Suppressor macrophage treated with lipopolysaccharide for 1 hour (primary cell): ENCODE data around the gene CADPS.

Experiments
- DNase-seq, 3 donors: peaks; one replicate each; pipeline ENCODE4 v3.0.0-alpha.2; 2020 to 2022

Gene CADPS

GRCh38 chr3:62405135-62405534 is 470.1 kb downstream of the CADPS start:
- DNase-seq = no peak

GRCh38 chr3:62404321-62404720 is 470.9 kb downstream of the CADPS start:
- no peak for DNase-seq

DNA sequence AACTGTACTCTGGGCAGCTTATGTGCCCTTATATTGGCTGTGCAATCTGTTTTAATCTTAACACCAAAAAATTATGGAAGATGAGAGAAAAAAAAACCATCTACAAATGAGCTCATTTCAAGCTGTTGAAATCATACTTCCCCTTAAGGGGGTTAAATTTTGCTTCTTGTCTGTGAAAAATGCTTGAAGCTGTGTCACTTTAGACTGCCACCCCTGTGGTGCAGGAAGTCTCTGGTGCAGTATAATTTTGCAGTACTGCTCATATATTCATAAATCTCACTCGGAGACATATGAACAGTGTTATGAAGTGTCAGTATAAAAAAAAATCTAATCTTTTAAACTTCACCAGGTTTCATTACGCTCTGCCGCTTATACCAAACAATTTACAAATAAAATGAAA is 471.5 kb downstream of the CADPS start:
- DNase-seq = no peak

DNA sequence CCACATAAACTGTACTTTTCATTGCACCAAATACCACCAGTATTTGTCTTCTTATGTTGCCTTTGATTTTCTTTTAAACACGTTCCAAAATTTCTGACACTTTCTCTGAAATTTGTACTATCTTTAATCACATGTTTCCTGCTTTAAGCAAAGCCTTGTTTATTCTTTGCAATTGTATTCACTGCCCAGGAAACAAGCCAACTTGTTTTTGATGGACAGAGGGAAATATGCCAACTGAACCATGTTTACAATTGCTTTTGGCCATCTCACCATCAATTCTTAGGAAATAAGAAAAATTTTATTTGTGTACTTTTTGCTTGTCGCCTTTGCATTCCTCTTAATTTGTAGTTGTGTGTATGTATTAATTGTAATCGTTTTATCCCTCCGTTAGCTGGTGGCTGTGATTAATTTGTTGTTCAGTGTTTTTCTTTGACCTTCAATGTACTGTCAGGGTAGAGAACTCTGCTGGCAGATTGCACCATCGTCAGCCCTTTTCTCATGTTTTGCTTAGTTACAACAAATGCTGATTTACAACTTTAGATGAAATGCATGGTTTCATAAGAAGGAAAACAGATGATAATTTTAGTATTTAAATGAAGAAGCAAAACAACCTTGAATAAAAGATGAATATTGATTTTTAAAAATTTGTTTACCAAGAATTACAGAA is 482.5 kb downstream of the CADPS start:
- DNase-seq = no peak

GRCh38 chr3:62387251-62387650 is 488.0 kb downstream of the CADPS start:
- DNase-seq = no peak

DNA sequence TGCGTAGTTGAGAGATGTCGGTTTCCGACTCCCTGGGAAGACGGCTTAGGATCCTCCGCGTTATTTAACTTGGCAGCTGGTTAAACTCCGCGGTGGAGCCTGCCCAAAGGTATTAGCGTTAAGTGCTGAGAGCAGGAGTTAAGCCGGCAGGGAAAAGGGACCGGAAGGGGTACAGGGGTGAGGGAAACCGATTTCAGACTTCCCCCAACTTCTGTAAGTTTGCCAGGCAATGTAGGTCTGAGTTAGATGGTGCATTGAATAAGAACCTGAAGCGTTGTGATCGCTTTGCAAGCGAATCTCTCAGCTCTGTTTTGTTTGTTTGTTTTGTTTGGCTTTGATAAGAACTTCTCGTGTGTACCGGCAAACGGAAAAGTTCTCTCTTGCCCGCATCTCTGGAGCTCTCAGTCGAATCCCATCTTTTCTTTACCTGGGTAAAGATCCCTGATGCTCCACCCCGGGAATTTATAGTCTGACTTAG is 495.9 kb downstream of the CADPS start:
- DNase-seq = no peak

- no peak for DNase-seq
Measured at GRCh38 chr3:62378921-62379320, 496.3 kb downstream of the CADPS start.

GRCh38 chr3:62378311-62378789 is 496.9 kb downstream of the CADPS start:
- no peak for DNase-seq

DNA sequence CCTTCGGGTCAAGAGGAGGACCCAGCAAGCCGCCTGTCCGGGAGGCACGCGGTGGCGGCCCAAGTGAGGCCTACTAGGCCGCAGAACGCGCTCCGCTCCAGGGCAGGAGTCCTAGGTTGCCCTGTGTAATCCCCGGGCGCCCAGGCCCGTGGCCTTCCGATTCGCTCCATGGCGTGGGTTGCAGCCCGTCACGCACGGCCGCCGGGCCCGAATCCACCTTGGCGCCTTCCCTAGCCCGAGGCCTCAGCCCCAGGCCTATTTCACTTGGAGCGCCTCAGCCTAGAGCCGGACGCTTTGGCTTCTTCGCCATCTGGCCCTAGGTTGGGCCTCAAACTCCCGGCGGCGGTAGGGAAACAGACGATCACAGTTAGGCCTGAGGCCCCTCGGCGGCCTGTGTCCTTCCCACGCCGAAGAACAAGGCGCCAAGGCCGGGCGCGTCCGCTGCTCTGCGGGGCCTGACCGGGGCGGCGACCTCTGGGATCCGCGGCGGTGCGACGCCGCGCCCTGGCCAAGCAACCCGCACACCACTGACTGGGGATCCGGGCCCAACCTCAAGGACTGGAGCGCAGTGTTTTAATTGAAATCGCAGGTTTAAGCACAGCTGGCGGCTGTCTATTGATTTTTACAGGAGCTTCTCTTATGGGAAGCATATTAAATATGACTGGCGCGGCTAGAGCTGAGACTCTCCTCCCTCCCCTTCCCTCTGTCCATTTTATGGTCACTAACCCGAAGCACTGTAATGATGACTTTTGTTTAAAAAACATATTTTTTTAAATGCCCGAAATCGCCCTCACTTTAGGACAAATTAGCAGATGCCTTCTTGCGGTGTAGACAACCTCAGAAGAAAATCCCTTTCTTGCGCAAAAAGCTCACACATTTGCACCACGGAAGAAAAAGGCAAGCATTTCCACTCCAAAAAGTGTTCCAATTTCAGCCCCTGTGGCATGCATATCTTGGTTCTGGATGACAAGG is 498.0 kb downstream of the CADPS start:
- no peak for DNase-seq

DNA sequence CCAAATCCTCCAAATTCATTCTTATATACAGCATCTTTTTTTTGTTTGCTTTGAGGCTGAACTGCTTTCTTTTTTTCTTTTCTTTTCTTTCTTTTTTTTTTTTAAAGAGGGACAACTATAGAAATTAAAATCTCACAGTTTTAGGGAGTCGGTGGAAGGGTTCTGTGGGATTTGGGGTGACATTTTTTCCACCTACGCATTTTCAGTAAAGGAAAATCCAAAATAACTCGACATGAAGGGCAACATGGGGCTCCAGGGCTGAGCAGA is 498.8 kb downstream of the CADPS start:
- DNase-seq = no peak

GRCh38 chr3:62375655-62376453 is 499.4 kb downstream of the CADPS start:
- no peak for DNase-seq

DNA sequence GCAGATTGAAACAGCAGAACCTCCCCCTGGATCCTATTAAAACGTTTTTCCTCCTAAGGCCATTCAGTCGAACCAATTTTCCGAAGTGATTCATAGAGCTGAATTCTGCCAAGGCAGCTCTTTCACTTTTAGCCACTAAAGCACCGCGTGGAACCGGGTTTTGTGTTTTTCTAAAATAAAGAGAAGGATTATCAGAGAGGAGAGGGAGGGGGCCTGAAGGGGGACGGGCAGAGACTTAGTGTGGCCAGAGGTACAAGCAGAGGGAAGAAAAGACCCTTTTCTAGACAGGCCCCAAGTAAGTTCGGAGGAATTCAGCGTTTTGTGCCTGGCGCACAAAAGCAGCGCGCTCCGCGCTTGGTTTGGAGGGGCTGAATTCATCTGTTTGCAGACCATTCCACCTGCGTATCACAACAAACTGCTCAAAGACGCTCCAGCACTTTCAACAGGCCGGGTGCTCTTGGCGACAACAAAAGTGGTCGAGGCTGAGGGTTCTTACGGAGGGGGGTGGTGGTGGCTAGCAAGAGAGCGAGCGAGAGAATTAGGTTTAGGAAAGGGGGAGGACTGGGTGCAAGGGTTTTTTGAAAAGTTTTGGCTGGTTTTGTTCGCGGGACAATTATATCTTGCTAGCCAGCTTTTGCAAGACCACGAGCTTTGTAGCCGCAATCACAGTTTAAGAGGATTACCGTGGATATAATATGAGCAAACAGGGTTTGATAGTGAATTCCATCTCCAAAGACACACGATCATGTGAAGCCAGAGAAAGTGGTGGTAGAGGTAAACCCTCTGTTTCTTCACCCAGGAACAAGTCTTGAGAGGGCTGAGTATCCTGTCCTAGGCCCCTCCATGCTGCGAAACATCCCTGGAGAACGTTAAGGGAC is 500.6 kb downstream of the CADPS start:
- DNase-seq = no peak

DNA sequence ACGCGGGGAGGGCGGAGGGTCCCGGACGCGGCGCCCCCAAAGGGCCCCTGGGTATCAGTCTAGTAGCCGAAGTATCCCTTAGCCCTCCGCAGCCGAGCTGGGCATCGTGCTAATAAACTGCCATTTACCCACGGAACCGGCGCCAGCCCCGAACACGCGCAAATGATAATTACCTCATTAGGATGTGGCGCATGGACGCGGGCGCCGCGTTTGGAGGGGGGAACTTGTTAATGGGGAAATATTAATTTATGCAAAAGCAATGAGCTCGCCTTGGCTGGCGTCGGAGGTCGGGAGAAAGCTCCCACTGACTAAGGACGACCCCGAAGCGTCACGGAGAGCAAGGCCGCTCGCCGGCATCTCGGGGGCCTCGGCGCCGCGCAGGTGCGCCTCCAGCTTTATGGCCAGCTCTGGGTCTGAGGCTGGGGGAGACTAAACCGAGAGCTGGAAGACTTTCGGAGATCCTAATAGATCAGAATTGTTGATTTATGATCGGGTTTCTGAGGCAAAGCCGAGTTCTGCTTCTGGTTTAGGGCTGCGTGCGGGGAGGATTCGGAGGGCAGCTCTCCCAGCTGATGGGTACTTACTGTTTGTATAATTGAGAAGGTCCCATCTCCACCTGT is 501.4 kb downstream of the CADPS start:
- no peak for DNase-seq

- DNase-seq = no peak
Measured at GRCh38 chr3:62373215-62373614, 502.0 kb downstream of the CADPS start, which contains the start of gene FEZF2. TSS of gene FEZF2 (minus strand) at chr3:62373550. CDS start at chr3:62372868, 682 bp downstream.

- DNase-seq = no peak
Measured at GRCh38 chr3:62372621-62373041, 502.6 kb downstream of the CADPS start.

DNA sequence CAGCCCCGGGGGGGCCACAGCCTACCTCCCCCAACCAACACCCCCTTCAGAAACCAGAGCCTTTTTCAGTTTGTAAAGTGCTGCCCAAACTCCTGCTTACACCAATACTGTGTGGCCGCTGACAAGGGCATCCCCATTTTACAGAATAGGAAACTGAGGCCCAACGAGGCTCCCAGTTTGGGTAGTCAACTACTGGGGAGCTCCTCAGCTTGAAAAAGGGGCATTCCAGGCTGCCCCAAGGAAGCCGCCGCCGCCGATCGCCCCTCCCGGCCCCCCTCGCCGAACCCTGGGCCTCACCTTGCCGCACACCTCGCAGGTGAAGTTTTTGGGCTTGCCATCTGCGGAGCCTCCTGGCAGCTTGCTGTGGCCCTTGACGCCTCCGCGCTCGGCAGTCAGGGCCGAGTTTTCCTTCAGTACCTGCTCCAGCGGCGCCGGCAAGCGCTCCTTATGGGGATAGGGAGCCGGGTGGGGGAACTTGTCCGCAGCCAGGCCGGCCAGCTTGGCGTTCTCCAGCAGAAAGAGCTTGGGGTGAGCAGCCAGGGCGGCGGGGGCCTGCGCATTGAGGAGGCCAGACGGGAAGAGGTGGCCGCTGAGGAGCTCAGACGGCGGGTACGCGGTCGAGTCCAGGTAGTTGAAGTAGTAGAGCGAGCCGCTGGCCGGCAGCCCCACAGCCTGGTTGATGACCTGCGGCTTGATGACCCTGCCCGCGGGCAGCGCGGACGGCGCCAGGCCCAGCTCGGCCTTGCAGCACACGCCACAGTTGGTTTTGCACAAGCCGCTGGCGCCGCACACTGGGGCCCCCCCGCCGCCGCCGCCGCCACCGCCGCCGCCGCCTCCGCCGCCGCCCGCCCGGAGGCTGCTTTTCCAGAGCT is 503.3 kb downstream of the CADPS start:
- DNase-seq = no peak

DNA sequence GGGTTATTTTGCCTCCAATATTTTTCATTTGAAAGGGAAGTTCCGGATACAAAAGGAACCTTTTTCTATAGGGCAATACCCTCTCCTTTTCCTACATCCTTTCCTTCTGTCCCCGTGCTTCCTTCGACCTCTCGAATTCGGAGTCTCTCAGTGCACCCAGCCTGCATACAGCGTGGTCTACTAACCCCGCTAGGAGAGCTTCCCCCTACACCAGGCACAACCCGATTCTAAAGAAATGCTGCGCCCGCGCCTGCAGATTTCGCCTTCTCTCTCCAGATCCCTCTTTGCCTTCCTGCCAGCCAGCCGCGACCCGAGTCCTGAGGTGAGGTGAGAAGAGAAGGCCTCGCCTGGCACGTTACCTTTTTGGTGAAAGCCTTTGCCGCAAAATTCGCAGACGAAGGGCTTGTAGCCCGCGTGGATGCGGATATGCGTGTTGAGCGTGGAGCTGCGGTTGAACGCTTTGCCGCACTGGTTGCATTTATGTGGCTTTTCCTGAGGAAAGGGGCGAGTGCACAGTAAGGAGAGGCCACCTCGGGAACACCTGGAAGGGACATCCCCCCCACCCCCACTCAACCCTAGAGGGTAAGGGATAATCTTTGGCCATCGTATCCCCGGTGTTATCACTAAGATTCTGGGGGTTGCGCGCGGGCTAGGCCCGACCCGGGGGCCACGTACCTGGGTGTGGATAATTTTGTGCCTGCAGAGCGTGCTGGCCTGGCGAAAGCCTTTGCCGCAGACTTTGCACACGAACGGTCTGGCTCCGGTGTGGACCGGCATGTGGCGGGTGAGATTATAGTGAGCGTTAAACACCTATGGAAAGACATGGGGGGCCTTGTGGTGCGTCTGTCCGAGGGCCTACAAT is 504.1 kb downstream of the CADPS start:
- DNase-seq = no peak

- DNase-seq = no peak
Measured at GRCh38 chr3:62370112-62370857, 504.9 kb downstream of the CADPS start.

GRCh38 chr3:62369476-62369743 is 505.8 kb downstream of the CADPS start:
- no peak for DNase-seq
